Measurements from ENCODE around the gene PLCG2.

The PLCG2 gene

DNA sequence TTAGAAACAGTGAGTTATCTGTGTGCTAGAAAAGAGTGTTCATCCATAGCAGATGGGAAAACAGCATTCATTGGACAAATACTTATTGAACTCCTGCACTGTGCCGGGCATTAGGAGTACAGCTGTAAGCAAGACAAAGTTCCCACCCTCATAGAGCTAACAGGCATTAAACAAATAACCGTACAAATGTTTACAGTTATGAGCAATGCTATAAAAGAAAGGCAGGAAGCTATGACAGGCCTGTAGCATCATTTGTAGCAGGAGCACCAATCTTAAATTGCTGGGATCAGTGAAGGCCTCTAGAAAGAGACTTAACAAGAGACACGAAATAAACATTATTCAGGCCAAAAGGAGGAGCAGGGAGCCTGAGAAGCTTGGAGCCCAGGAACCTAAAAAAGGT is 216.6 kb downstream of the PLCG2 start:
- TF ChIP-seq, protein P1, sequence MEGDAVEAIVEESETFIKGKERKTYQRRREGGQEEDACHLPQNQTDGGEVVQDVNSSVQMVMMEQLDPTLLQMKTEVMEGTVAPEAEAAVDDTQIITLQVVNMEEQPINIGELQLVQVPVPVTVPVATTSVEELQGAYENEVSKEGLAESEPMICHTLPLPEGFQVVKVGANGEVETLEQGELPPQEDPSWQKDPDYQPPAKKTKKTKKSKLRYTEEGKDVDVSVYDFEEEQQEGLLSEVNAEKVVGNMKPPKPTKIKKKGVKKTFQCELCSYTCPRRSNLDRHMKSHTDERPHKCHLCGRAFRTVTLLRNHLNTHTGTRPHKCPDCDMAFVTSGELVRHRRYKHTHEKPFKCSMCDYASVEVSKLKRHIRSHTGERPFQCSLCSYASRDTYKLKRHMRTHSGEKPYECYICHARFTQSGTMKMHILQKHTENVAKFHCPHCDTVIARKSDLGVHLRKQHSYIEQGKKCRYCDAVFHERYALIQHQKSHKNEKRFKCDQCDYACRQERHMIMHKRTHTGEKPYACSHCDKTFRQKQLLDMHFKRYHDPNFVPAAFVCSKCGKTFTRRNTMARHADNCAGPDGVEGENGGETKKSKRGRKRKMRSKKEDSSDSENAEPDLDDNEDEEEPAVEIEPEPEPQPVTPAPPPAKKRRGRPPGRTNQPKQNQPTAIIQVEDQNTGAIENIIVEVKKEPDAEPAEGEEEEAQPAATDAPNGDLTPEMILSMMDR (IDR thresholded peaks at IDR 0.05; ENCODE audit: insufficient read depth, low read length, missing control alignments) = no peak
- no peak for DNase-seq (ENCODE audit: low read depth, low spot score)
- ChIA-PET CTCF (no interaction called here), POLR2A (no interaction called here)
- no peak overlapping the region for H3K4me3 ChIP-seq (ENCODE audit: low read depth, low read length)

DNA sequence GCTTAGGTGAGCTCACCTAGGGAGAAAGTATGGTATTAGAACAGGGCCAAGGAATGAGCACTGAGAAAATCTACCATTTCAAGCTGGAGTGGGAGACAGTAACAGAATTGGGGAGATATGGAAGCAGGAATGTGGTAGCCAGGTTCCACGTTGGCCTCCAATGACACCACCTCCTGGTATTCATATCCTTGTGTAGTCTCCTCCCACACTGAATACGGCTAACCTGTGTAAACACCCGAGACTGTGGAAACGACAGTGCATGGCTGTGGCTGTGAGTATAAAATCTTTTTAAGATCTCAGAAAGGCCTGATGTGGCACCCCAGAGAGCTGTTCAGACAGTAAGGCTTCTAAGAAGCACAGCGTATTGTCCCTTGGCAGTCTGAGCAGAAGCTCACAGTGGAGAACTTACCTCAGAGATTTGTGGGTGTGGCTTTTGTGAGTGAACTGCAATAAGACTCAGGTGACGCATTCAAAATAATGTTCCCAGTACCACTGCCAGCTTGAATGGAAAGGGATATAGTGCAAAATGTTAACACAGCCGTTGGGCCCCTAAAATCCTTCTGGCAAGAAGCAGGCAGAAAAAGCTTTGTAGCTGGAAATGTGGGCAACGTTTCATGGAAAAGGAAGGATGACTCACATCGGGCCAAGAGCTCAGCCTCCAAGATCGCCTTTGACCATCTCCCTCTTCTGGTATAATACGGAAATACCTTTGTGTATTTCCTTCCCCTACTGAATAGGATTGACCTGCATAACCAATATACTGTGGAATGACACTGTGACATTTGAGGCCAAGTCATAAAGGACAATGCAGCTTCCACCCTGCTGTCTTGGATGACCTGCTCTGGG is 217.8 kb downstream of the PLCG2 start:
- ChIA-PET POLR2A (no interaction called here), CTCF (interaction anchor here (1.3 kb wide), 1 partner anchor 56 kb away, joined by 4 read pairs; no protein-coding TSS in a partner anchor)
- DNase-seq (ENCODE audit: low read depth, low spot score) = no peak
- no peak overlapping the region for H3K4me3 ChIP-seq (ENCODE audit: low read depth, low read length)
- TF ChIP-seq, protein P1 (IDR thresholded peaks at IDR 0.05; ENCODE audit: insufficient read depth, low read length, missing control alignments) = no peak

DNA sequence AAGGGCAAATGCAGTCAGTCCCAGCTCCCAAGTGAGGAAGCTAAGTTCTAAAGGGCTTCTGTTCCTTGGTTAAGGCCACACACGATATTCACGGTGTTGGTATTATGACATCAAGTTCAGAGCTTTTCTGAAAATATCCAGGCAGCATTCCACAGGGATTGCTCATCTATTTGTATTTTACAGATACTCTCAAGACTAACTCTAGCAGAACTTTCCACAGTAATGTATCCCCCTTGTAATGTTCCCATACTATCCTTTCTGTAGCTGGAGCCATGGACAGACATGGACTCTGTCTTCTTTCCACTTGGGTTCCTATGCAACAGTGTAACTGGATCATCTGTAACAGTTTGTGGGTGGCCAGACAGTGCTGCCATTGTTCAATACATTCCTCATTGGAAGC is 218.6 kb downstream of the PLCG2 start:
- DNase-seq (ENCODE audit: low read depth, low spot score) = no peak
- POLR2A ChIA-PET = no interaction called here
- TF ChIP-seq, protein P1 (IDR thresholded peaks at IDR 0.05; ENCODE audit: insufficient read depth, low read length, missing control alignments) = no peak
- H3K4me3 ChIP-seq (ENCODE audit: low read depth, low read length) = no peak overlapping the region
- CTCF ChIA-PET = interaction anchor here (1.3 kb wide), 1 partner anchor 57 kb away, joined by 4 read pairs; no protein-coding TSS in a partner anchor

DNA sequence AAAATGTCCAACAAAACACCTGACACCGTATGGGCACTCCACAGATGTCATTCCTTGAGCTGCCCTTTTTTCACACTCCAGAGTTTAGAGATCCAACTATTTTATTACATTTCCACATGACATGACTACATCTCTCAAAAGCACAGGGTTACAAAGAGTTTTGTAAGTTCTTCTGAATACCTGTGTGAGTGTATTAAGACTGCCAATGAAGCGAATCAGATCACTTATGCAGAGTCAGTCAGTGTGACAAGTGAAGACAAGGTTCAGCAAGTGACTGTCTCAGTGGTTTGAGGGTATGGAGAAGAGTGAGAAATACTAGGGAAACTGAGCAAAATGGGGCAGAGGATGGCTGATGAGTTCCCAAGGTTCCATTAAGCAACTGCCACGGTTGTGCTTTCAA is 223.7 kb downstream of the PLCG2 start:
- TF ChIP-seq, protein P1 (IDR thresholded peaks at IDR 0.05; ENCODE audit: insufficient read depth, low read length, missing control alignments) = no peak
- ChIA-PET POLR2A (no interaction called here), CTCF (no interaction called here)
- H3K4me3 ChIP-seq (ENCODE audit: low read depth, low read length) = no peak overlapping the region
- DNase-seq (ENCODE audit: low read depth, low spot score) = no peak

DNA sequence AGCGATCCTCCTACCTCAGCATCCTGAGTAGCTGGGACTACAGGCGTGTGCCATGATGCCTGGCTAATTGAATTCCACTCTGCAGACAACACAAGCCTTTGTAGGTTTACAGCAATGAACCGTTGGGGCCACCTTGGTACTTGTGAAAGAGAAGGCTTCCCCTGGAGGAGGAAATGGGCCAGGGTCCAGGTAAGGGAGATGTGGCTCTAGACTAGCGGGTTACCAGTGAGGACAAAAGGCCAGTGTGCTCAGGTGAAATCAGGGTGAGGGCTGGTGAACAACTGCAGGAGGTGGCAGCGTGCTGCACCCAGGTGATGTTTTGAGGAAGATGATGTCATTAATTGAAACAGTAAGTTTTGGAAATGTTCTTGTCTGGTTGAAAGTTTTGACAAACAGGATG is 225.5 kb downstream of the PLCG2 start:
- TF ChIP-seq, protein P1 (IDR thresholded peaks at IDR 0.05; ENCODE audit: insufficient read depth, low read length, missing control alignments) = no peak
- POLR2A ChIA-PET = no interaction called here
- CTCF ChIA-PET = no interaction called here
- no peak overlapping the region for H3K4me3 ChIP-seq (ENCODE audit: low read depth, low read length)
- no peak for DNase-seq (ENCODE audit: low read depth, low spot score)

DNA sequence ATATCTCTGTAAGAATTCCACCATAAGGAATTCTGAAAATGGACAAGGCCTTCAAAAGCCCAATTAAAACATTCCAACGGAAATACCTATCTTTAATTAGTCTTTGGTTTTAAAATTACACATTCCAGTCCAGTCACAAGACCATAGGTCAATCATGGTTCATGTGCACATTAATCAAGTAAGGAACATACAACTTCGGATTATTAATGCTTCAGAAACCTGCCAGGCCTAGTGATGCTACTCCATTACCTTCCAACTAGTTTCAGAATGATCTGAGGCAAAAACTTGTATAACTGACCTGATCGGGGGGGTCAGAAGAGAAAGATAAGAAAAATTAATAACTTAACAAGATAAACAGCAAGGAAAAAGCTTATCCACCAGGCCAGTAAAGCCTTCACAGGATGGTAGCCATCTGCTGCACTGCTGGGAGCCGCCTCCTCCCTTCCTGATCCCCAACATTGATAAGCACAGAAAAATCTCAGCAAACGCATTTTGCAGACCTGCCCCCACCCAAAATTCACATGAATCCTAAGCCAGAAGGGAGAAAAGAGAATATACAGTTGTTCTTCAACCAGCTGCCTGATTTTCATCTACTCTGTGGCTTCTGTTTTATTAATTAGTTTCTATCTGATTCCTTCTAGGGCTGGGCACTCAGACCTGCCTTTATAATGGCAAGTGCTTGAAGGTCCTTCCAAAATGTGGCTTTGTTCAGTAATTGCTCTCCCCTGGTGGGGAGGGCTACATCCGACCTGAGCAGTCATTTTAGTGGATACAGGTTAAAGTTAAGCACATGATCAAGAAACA is 226.1 kb downstream of the PLCG2 start:
- ChIA-PET CTCF (no interaction called here), POLR2A (no interaction called here)
- TF ChIP-seq, protein P1 (IDR thresholded peaks at IDR 0.05; ENCODE audit: insufficient read depth, low read length, missing control alignments) = no peak
- no peak for DNase-seq (ENCODE audit: low read depth, low spot score)
- H3K4me3 ChIP-seq (ENCODE audit: low read depth, low read length) = no peak overlapping the region

Measured in AG04449 (cell line).